ENCODE data around the gene KRT40. TPM values are rescaled to one million over a fixed set of nuclear protein-coding genes. Genes with fewer than 3 reads are reported as not detected.

KRT40 gene
- polyA plus RNA-seq, 6 donors from 2014 or later = not detected

DNA sequence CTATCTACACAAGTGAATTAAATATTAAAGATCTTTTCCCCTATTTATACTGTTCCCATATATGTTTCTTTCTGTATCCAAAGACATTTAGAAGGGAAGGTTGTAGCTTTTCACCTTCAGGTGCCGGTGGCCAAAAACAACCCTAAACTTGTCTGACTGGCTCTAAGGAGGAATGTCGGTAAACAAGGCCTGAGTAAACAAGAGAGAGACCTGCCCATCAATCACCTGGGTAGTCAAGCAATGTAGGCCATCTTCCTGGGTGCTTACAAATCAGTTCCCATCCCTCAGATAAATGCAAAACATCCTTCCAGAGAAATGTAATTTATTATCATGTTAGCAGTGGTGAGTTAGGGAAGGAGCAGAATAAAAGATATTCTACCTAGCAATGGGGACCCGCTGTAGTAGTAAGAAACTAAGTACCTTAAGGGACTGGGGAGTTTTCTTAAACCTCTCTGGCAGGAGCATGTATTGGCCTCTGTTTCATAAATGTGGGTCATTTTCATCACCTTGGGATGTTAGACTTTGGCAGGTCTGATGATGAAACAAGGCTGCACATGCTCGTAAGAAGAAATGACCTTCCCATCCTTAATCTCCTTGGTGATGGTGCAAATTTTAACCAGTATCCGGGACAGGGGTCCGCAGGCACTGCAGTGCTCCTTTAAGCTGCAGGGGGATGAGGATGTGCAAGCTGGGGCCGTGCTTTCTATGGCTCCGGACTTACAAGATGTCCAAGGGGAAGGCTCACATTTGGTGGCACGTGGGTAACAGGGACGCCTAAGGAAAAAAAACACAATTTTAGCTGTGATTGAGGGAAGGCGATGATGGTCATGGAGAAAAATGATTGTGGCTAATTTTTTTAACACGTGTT, 25.8 kb downstream of the KRT40 start:
- Mint-ChIP-seq H3K27ac (no peak overlapping the region), H3K4me1 (peaks cover 4 to 5% (median 5%) of the 10 kb centered on the region in 3 donors), H3K4me3 (no peak overlapping the region), H3K27me3 (peaks cover 23 to 50% (median 41%) of the 10 kb centered on the region in 3 donors), H3K9me3 (peaks cover 0 to 3% (median 0%) of the 10 kb centered on the region in 7 donors), H3K36me3 (no peaks in the 10 kb centered on the region)
- ATAC-seq (ENCODE audit: low read depth in 2 of 2) = no peak
- DNase-seq = no peak

DNA sequence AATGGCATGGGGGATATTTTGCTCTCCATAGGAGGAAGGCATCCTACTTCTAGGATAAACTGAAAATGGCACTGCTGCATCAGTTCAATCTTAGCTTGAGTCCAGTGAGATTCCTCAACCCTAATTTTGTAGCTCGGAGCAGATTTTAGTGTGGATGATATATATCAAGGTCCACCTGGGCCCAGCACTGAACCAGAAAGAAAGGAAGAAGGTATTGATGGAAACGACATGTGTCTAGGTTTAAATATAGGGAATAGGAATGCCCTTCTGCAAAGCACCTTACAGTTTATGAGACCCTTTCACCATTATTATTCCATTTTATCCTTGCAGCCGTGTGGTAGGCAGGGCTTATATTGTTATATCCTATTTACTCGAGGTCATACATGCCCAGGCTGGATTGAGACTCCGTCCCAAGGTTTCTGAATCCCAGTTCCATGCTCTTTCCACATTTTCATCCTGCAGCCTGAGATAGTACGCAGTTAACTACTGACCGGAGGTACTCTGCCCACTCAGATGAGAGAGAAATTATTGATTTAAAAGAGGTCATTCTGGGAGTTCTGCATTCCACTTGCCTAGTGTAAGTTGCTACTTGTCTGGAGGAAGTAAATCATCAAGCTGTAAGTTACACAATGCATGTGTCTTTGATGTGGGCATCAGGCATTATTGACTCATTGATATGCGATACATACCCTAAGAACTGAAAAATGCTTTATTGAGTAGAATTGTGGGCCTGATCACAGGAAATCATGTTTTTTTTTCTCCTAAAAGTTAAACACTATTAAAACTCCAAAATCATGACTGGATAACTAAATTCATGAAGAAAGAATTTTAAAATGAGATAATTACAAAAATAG, 27.5 kb downstream of the KRT40 start:
- Mint-ChIP-seq H3K27ac (peak overlapping the region in 1 of 6 donors; percentile 62), H3K36me3 (no peaks in the 10 kb centered on the region), H3K9me3 (no peaks in the 10 kb centered on the region), H3K27me3 (peaks cover 18 to 58% (median 58%) of the 10 kb centered on the region in 3 donors), H3K4me3 (no peak overlapping the region), H3K4me1 (peaks cover under 1 to 5% (median 1%) of the 10 kb centered on the region in 3 donors)
- ATAC-seq (ENCODE audit: low read depth in 2 of 2) (no peak), DNase-seq (no peak)

DNA sequence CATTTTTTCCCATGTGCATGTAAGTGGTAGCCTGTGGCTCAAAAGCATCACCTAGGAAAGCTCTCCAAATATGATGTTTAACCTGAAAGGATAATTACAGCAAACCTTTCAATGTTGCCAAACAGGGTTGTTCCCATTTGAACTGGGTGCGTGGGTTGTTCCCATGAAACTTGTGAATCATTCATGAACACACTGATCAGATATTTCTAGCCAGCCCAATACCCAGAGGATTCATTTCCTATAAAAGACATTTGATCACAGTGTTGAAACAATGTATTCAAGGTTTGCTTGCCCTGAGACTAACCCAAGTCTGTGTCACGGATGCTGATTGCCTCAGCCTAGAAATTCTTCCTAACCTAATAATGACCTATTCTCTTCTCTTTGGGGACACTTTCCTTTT, 30.2 kb downstream of the KRT40 start:
- Mint-ChIP-seq H3K9me3 (no peaks in the 10 kb centered on the region), H3K27ac (no peak overlapping the region), H3K36me3 (no peaks in the 10 kb centered on the region), H3K4me1 (peaks cover 0 to 4% (median 0%) of the 10 kb centered on the region in 3 donors), H3K27me3 (peaks cover 26 to 73% (median 73%) of the 10 kb centered on the region in 3 donors), H3K4me3 (no peak overlapping the region)
- no peak for ATAC-seq (ENCODE audit: low read depth in 2 of 2)
- DNase-seq = no peak

DNA sequence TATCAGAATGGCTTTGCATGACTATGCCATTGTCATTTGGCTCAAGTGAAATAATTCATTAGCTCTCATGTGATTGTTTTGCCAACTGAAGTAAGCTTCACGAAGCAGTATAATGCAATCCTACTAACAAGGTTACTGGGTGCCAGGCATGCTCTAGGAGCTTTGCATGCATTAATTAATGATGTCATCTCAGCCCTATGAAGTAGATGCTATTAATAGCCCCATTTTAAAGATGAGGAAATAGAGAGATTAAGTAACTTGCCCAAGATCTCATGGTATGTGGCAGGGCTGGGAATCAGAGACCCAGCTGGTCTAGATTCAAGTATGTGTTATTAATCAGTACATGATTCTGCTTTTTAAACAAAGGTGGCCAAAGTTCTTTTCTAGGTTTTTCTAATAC, 31.5 kb downstream of the KRT40 start:
- no peaks in the 10 kb centered on the region for H3K36me3 Mint-ChIP-seq
- no peaks in the 10 kb centered on the region for H3K9me3 Mint-ChIP-seq
- H3K27ac Mint-ChIP-seq = no peak overlapping the region
- DNase-seq (no peak), ATAC-seq (ENCODE audit: low read depth in 2 of 2) (no peak)
- peaks cover 20 to 79% (median 76%) of the 10 kb centered on the region in 3 donors for H3K27me3 Mint-ChIP-seq
- peaks cover 0 to 7% (median 0%) of the 10 kb centered on the region in 3 donors for H3K4me1 Mint-ChIP-seq
- H3K4me3 Mint-ChIP-seq = no peak overlapping the region

DNA sequence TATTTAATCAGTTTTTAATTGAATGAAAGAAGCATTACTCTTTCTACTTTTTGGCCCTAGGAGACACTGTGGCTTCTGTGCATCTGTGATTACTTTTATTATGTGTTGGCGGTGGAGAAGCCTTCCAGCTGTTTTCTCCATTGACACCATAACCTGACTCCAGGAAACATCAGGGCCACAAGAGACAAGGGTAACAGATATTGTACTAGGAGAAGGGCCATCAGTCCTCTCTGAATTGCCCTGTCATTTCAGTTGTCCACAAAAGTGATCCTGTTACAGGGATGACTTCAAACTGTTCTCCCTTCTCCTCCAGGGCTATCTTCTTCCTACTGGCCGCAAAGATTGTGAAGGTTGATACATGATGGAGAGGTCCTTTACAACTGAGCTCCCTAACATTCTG, 32.0 kb downstream of the KRT40 start:
- no peak overlapping the region for H3K27ac Mint-ChIP-seq
- H3K36me3 Mint-ChIP-seq = no peaks in the 10 kb centered on the region
- H3K4me3 Mint-ChIP-seq = no peak overlapping the region
- ATAC-seq (ENCODE audit: low read depth in 2 of 2) = no peak
- no peaks in the 10 kb centered on the region for H3K9me3 Mint-ChIP-seq
- peaks cover 0 to 7% (median 0%) of the 10 kb centered on the region in 3 donors for H3K4me1 Mint-ChIP-seq
- peaks cover 23 to 83% (median 79%) of the 10 kb centered on the region in 3 donors for H3K27me3 Mint-ChIP-seq
- no peak for DNase-seq

DNA sequence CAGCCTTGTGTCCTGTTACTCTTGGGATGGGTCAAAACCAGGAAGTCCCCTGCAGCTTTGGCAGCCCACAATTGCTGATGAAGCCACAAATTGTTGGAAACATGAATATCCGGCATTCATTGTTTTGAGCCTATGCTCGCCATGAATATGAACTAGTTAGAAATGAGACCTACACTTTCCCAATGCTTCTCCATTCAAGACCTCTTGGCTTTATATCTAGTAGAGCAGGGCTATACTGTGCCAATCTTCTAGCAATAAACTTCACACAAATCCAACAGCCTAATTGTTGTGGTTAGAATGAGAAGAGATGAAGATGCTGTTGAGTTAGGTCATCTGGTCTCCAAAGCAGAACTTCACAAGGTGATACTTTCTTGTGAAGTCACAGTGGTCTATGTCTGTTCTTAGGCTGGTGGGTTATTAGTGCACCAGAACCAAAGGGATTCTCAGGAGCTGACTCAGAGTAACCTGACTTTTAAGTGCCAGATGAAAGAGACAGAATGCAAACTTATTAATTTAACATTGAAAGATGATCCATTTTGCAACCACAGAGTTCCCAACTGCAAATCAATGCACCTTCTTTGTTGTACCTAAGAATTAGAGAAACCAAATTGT, 33.0 kb downstream of the KRT40 start:
- no peak for DNase-seq
- ATAC-seq (ENCODE audit: low read depth in 2 of 2) = no peak
- Mint-ChIP-seq H3K4me3 (no peak overlapping the region), H3K27ac (no peak overlapping the region), H3K27me3 (peaks cover 32 to 89% (median 87%) of the 10 kb centered on the region in 3 donors), H3K9me3 (no peaks in the 10 kb centered on the region), H3K36me3 (no peaks in the 10 kb centered on the region), H3K4me1 (peaks cover 0 to 7% (median 0%) of the 10 kb centered on the region in 3 donors)

DNA sequence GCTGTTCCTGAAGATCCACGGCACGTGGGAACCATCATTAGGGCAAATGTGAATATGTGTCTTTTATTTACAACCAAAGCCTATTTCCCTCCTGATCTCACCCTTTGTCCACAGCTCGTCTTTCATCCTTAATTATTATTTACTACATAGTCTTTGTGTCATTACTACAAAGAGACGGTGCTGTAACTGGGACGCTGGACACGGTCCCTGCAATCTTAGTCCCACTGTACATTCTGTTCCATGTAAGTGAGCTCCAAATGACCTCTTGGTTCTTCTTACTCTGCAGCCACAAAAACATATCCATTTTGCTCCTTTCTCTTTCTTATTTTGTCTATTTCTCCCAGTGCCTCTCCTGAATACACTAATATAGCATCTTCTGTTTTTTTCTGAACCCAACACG, 34.0 kb downstream of the KRT40 start:
- Mint-ChIP-seq H3K36me3 (no peaks in the 10 kb centered on the region), H3K4me3 (no peak overlapping the region), H3K27me3 (peaks cover 39 to 91% (median 87%) of the 10 kb centered on the region in 3 donors), H3K9me3 (no peaks in the 10 kb centered on the region), H3K27ac (no peak overlapping the region), H3K4me1 (peaks cover 0 to 7% (median 0%) of the 10 kb centered on the region in 3 donors)
- ATAC-seq (ENCODE audit: low read depth in 2 of 2) (no peak), DNase-seq (no peak)

DNA sequence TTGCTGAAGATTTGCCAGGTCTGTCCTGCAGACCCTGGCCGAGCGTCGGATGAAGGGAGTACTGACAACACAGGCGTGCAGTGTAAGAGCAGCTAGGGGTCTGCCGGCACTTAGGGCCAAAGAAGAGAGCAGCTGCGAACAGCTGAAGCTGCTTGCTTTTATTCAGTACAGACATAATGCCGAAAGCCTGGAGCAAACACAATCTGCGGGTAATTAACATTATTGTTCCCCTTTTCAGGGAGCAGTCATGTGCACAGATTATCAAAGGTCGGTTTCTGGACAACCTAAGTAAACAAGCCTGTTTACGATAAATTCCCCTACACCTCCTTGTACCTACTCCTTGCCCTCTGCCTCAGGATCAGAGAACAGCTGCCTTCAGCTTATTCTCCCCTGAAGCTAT, 34.7 kb downstream of the KRT40 start:
- Mint-ChIP-seq H3K27me3 (peaks cover 36 to 91% (median 87%) of the 10 kb centered on the region in 3 donors), H3K27ac (no peak overlapping the region), H3K9me3 (no peaks in the 10 kb centered on the region), H3K4me1 (peaks cover 0 to 7% (median 0%) of the 10 kb centered on the region in 3 donors), H3K36me3 (peaks cover 5 to 7% of the 10 kb centered on the region in 2 donors), H3K4me3 (peak overlapping the region in 1 of 8 donors; percentile 25)
- ATAC-seq (ENCODE audit: low read depth in 2 of 2) (no peak), DNase-seq (no peak)

DNA sequence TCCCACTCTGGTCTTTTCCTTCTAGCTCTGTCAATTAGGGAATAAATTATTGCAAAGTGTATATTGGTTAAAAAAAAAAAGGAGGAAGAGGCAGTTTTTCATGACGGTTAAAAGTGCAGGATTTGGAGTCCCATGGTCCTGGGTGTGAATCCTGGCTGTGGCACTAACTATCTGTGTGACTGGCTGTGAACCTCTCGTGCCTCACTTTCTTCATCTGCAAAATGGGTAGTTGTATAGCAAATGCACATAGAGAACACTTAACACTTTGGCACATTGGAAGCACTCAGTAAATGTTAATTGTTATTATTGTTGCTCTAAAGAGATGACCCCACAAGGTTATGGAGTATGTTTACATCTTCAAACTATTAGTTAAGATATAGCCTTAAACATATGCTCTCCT, 36.2 kb downstream of the KRT40 start:
- Mint-ChIP-seq H3K9me3 (no peaks in the 10 kb centered on the region), H3K27me3 (peaks cover 40 to 91% (median 79%) of the 10 kb centered on the region in 3 donors), H3K27ac (no peak overlapping the region), H3K4me3 (no peak overlapping the region), H3K4me1 (peaks cover 0 to 7% (median 0%) of the 10 kb centered on the region in 3 donors), H3K36me3 (peaks cover 5 to 8% of the 10 kb centered on the region in 2 donors)
- DNase-seq = no peak
- no peak for ATAC-seq (ENCODE audit: low read depth in 2 of 2)

DNA sequence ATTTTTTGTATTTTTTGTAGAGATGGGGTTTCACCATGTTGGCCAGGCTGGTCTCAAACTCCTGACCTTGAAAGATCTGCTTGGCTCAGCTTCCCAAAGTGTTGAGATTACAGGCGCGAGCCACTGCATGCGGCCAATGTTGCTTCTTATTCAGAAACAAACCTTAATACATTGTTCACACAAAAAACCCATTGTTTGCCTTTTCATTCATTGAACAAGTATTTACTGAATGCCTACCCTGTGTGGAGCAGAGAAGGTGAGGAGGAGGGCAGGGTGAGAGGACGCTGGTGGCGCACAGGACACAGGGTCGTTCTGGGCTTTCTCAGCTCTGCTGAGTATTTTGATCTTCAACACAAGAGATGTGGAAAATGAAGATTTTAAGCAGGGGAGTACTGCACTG, 38.7 kb downstream of the KRT40 start:
- no peak overlapping the region for H3K4me3 Mint-ChIP-seq
- peaks cover 40 to 74% (median 72%) of the 10 kb centered on the region in 3 donors for H3K27me3 Mint-ChIP-seq
- H3K27ac Mint-ChIP-seq = no peak overlapping the region
- ATAC-seq (ENCODE audit: low read depth in 2 of 2) = no peak
- H3K9me3 Mint-ChIP-seq = peaks cover 0 to 7% (median 0%) of the 10 kb centered on the region in 7 donors
- H3K4me1 Mint-ChIP-seq = peaks cover 0 to 7% (median 7%) of the 10 kb centered on the region in 3 donors
- H3K36me3 Mint-ChIP-seq = peaks cover 5 to 16% of the 10 kb centered on the region in 2 donors
- no peak for DNase-seq

DNA sequence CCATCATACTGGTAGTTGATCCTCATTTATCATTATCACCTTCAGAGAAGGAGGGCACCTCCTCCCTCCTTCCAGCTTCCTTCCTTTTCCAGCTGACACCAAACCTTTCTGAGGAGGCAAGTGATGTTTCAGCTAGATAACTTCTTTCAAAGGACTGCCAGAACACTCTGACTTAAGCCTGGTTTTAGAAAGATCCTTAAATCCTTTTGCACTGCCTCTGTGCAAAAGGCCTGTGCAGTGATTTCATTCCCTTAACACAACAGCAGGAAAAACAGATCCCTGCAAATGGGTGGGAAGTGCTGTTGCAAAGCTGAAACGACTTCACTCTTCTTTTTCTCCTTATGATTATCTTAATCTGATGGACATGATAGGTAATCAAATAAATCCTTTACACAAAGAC, 39.6 kb downstream of the KRT40 start:
- DNase-seq (no peak), ATAC-seq (ENCODE audit: low read depth in 2 of 2) (no peak)
- H3K27me3 Mint-ChIP-seq = peaks cover 36 to 67% (median 63%) of the 10 kb centered on the region in 3 donors
- H3K4me3 Mint-ChIP-seq = no peak overlapping the region
- no peak overlapping the region for H3K27ac Mint-ChIP-seq
- H3K4me1 Mint-ChIP-seq = peaks cover 0 to 7% (median 7%) of the 10 kb centered on the region in 3 donors
- H3K9me3 Mint-ChIP-seq = peaks cover 0 to 7% (median 0%) of the 10 kb centered on the region in 7 donors
- H3K36me3 Mint-ChIP-seq = peaks cover 5 to 16% of the 10 kb centered on the region in 2 donors

DNA sequence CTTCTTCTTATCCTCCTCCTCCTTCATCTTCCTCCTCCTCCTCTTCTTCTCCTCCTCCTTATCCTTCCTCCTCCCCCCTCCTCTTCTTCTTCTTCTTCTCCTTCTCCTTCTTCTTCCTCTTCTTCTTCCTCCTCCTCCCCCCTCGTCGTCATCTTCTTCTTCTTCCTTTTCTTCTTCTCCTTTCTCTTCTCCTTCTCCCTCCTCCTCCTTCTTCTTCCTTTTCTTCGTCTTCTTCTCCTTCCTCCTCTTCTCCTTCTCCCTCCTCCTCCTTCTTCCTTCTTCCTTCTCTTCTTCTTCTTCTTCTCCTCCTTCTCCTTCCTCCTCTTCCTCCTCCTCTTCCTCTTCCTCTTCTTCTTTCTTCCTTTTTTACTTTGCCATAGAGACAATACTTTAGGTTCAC, 41.6 kb downstream of the KRT40 start:
- Mint-ChIP-seq H3K4me1 (peaks cover 0 to 7% (median 0%) of the 10 kb centered on the region in 3 donors), H3K27ac (peak overlapping the region in 2 of 6 donors; percentile 76 to 96), H3K36me3 (peaks cover 5 to 16% of the 10 kb centered on the region in 2 donors), H3K27me3 (peaks cover 29 to 63% (median 54%) of the 10 kb centered on the region in 3 donors), H3K4me3 (no peak overlapping the region), H3K9me3 (peaks cover 0 to 7% (median 0%) of the 10 kb centered on the region in 7 donors)
- no peak for ATAC-seq (ENCODE audit: low read depth in 2 of 2)
- DNase-seq = no peak

DNA sequence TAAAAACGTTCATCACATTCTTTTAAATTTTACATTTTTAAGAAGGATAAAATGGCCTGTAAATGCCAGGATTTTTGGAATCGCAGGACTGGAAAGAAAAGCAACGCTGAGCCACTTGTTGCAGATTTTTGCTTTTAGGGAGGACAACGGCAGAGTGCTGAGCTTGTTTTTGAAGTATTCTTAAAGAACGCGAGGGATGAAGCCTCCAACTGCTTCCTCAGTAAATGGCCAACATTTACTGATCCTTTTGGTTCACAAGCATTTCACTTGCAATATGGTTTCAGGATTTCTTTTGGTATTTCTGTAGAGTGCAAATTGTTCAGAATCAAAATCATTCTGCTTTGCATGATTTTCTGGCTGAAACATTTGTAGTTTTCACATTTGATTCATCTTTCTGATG, 43.9 kb downstream of the KRT40 start:
- Mint-ChIP-seq H3K9me3 (peaks cover 0 to 7% (median 0%) of the 10 kb centered on the region in 7 donors), H3K4me3 (no peak overlapping the region), H3K27ac (no peak overlapping the region), H3K4me1 (peaks cover 0 to 7% (median 0%) of the 10 kb centered on the region in 3 donors), H3K27me3 (peaks cover 18 to 59% (median 44%) of the 10 kb centered on the region in 3 donors), H3K36me3 (peaks cover 5 to 16% of the 10 kb centered on the region in 2 donors)
- ATAC-seq (ENCODE audit: low read depth in 2 of 2) = no peak
- DNase-seq = no peak

All from naive B cell (primary cell).